GM12875 (cell line): ENCODE data around the gene VANGL1.

ENCODE experiments used
- H3K4me3 ChIP-seq: one replicate; pipeline ENCODE4 v1.5.1; 2011; ENCODE audit warnings: low read depth, low read length, control low read depth
- CTCF ChIP-seq: IDR thresholded peaks from 2 replicates; pipeline ENCODE4 v1.5.1; 2011; ENCODE audit warnings: low read depth, mild to moderate bottlenecking, control low read depth, inconsistent platforms, low read length, moderate library complexity, borderline replicate concordance; ENCODE audit not compliant: insufficient read depth

VANGL1 gene

GRCh38 chr1:115604508-115604907 lies 37.3 kb upstream of the VANGL1 start:
- no peak overlapping the region for H3K4me3 ChIP-seq
- TF ChIP-seq CTCF, result no peak

GRCh38 chr1:115606305-115606704 lies 35.5 kb upstream of the VANGL1 start:
- no peak for TF ChIP-seq CTCF
- no peak overlapping the region for H3K4me3 ChIP-seq

GRCh38 chr1:115609021-115609420 lies 32.7 kb upstream of the VANGL1 start:
- TF ChIP-seq CTCF, result no peak
- H3K4me3 ChIP-seq, result no peak overlapping the region

- TF ChIP-seq CTCF, result no peak
These were observed 28.0 kb upstream of the VANGL1 start for GRCh38 chr1:115613767-115614166.

GRCh38 chr1:115620453-115620852 lies 21.3 kb upstream of the VANGL1 start:
- no peak overlapping the region for H3K4me3 ChIP-seq
- no peak for TF ChIP-seq CTCF

More at GRCh38 chr1:115613767-115614166, 28.0 kb upstream of the VANGL1 start:
- no peak overlapping the region for H3K4me3 ChIP-seq

- TF ChIP-seq CTCF, result no peak
- no peak overlapping the region for H3K4me3 ChIP-seq
These were observed 20.8 kb upstream of the VANGL1 start for GRCh38 chr1:115620950-115621349.

- no peak overlapping the region for H3K4me3 ChIP-seq
- no peak for TF ChIP-seq CTCF
These were observed 16.9 kb upstream of the VANGL1 start for GRCh38 chr1:115624859-115625258.
